Activated CD8-positive, alpha-beta memory T cell treated with anti-CD3 and anti-CD28 coated beads, Interleukin-2, amount 10 ng/mL, durations not matched to agents 7 days and 5 days (primary cell): Measurements from ENCODE around the gene PON2. TPM values are rescaled to one million over a fixed set of nuclear protein-coding genes. Genes with fewer than 3 reads are reported as not detected.

Source experiments
- ATAC-seq: fragments of 150-1000 bp; cut with Tn5 transposase; one replicate; pipeline ENCODE4 v1.10.0; 2021; ENCODE audit warnings: moderate library complexity
- CTCF ChIA-PET: fragments of 350-600 bp; sonication (Branson Sonifier 250); formaldehyde crosslinking; loops from one replicate; lab custom pipeline; 2021; ENCODE audit warnings: antibody characterized with exemption; lab: Charles Lee
- DNase-seq: peaks from one replicate; pipeline ENCODE4 v3.0.0-alpha.2; 2020
- H3K27ac Mint-ChIP-seq: one replicate; pipeline ENCODE4 v1.8.0; 2021; ENCODE audit warnings: mild to moderate bottlenecking, mixed read lengths
- H3K27me3 Mint-ChIP-seq: one replicate; pipeline ENCODE4 v1.8.0; 2021; ENCODE audit warnings: mixed read lengths
- H3K36me3 Mint-ChIP-seq: one replicate; pipeline ENCODE4 v1.8.0; 2021; ENCODE audit warnings: mild to moderate bottlenecking, mixed read lengths
- H3K4me1 Mint-ChIP-seq: one replicate; pipeline ENCODE4 v1.8.0; 2021; ENCODE audit warnings: mixed read lengths
- H3K4me3 Mint-ChIP-seq: one replicate; pipeline ENCODE4 v1.8.0; 2021; ENCODE audit warnings: mild to moderate bottlenecking, moderate library complexity, mixed read lengths
- H3K9me3 Mint-ChIP-seq: one replicate; pipeline ENCODE4 v1.8.0; 2022; ENCODE audit warnings: low read depth, mixed read lengths
- total RNA-seq, 2 experiments: library from RNA; stranded (reverse); gene quantifications; one replicate each; pipeline ENCODE4 v1.2.3, GENCODE V29; 2021

PON2 gene
- total RNA-seq, 2 experiments from 2014 or later = 7.4 to 11.7 TPM

DNA sequence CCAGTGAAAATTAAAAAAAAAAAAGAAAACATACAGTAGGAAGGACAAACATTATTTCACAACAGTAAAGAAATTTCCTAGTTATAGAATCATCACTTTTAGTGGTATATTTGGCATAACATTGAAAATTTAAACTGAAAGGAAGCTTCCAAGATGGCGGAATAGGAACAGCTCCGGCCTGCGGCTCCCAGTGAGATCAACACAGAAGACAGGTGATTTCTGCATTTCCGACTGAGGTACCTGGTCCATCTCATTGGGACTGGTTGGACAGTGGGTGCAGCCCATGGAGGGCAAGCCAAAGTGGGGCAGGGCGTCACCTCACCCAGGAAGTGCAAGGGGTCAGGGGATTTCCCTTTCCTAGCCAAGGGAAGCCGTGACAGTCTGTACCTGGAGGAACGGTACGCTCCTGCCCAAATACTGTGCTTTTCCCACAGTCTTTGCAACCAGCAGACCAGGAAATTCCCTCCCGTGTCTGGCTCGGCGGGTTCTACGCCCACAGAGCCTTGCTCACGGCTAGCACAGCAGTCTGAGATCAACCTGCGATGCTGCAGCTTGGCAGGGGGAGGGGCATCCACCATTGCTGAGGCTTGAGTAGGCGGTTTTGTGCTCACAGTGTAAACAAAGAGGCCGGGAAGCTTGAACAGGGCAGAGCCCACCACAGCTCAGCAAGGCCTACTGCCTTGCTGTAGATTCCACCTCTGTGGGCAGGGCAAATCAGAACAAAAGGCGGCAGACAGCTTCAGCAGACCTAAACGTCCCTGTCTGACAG lies 58.0 kb downstream of the PON2 start:
- H3K27ac Mint-ChIP-seq = no peak overlapping the region
- DNase-seq (no peak), ATAC-seq (no peak)
- no peaks in the 10 kb centered on the region for H3K27me3 Mint-ChIP-seq
- no peaks in the 10 kb centered on the region for H3K36me3 Mint-ChIP-seq
- H3K4me1 Mint-ChIP-seq = no peaks in the 10 kb centered on the region
- H3K9me3 Mint-ChIP-seq = peaks cover 3% of the 10 kb centered on the region
- CTCF ChIA-PET = no interaction called here
- H3K4me3 Mint-ChIP-seq = no peak overlapping the region

DNA sequence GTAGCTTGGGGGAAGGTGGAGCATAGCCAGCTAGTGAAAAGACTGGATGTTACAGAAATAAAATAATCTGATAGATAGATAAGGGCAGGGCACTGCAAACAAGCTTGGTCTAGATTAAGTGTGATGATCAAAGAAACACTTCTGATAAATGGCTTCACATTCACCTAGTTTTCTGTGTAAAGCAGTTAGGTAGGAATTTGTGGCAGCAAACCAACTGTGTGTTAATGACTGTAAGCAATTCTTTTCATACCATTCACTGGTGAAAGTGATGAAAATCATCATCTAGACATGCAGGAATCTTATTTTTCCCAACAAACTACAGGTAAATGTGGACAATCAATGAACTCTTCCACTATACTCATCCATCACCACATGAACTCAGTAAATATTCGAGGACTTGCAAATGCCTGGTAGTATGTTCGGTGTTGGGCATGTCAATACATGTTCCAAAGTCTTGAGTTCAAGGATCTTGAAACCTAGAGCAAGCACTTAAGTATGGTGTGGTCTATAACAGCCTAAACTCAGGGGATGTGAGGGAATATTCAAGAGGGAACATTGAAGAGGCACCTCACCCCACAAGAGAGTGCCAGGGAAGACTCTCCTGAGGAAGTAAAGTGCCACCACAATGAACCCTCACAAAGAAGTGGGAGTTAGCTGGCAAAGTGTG lies 59.1 kb downstream of the PON2 start:
- Mint-ChIP-seq H3K4me1 (no peaks in the 10 kb centered on the region), H3K9me3 (peaks cover 3% of the 10 kb centered on the region), H3K27me3 (no peaks in the 10 kb centered on the region), H3K27ac (no peak overlapping the region), H3K4me3 (no peak overlapping the region), H3K36me3 (no peaks in the 10 kb centered on the region)
- DNase-seq = no peak
- CTCF ChIA-PET = no interaction called here
- ATAC-seq = no peak

DNA sequence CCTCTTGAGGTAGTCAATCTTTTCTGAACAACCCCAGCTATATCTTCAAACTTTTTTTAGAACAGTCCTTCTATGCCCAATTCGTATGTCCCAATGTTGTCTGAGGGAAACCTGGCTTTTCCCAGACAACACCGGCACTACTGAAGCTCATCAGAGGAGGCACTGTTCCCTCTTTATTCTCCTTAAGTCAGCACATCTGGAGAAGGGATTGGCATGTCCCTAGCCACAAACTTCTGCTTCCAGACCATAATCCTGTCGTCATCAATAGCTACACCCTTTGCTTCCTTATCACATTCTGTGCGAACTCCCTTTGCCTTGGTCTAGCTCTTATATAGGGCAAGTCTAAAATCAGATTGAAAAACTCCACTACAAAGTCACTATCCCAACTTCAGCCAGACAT lies 61.5 kb downstream of the PON2 start:
- ATAC-seq (no peak), DNase-seq (no peak)
- no peak overlapping the region for H3K4me3 Mint-ChIP-seq
- CTCF ChIA-PET = interaction anchor here (0.6 kb wide), 1 partner anchor 924 kb away, joined by 4 read pairs; no protein-coding TSS in a partner anchor
- no peak overlapping the region for H3K27ac Mint-ChIP-seq
- no peaks in the 10 kb centered on the region for H3K27me3 Mint-ChIP-seq
- H3K36me3 Mint-ChIP-seq = no peaks in the 10 kb centered on the region
- H3K4me1 Mint-ChIP-seq = no peaks in the 10 kb centered on the region
- H3K9me3 Mint-ChIP-seq = peaks cover 3% of the 10 kb centered on the region

DNA sequence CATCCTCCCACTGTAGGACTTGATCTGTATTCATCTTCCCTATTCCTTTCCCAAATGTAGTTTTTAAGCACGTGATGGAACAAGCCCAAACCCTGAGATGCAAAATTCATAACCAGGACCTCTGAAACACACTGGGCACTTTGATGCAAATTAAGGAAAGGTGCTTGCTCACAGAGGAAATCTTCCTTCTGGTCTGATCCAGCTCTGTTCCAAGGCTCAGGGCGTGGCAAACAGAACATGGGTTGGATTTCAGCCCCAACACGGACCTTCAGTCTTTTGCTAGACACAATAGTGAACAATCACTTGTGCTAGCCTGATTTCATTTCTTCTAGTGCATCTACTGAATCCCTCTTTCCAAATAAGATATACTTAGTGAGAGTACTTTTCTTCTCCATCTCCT lies 66.6 kb downstream of the PON2 start:
- CTCF ChIA-PET = no interaction called here
- DNase-seq = no peak
- no peak for ATAC-seq
- Mint-ChIP-seq H3K27me3 (peaks cover 9% of the 10 kb centered on the region), H3K4me1 (no peaks in the 10 kb centered on the region), H3K36me3 (no peaks in the 10 kb centered on the region), H3K4me3 (no peak overlapping the region), H3K27ac (no peak overlapping the region), H3K9me3 (no peaks in the 10 kb centered on the region)

DNA sequence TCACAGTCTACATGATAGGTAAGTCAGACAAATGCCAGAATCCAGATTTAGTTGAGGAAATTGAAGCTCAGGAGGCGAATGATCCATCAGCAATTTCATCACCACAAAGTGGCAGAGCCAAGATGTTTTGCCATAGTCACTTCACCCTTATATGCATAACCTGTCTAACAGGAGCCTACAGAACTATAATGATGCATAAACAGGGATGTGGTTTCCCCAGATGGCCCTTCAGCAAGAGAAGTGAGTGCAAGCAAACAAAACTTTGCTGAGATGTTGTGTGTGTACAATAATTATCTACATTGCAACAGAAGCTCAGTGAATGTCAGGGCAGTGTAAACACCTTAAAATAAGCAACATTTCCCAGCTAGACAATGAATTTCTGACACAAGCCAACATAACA lies 67.2 kb downstream of the PON2 start:
- ATAC-seq = no peak
- H3K4me1 Mint-ChIP-seq = no peaks in the 10 kb centered on the region
- no peaks in the 10 kb centered on the region for H3K36me3 Mint-ChIP-seq
- CTCF ChIA-PET = no interaction called here
- no peaks in the 10 kb centered on the region for H3K9me3 Mint-ChIP-seq
- peaks cover 9% of the 10 kb centered on the region for H3K27me3 Mint-ChIP-seq
- DNase-seq = no peak
- no peak overlapping the region for H3K27ac Mint-ChIP-seq
- H3K4me3 Mint-ChIP-seq = no peak overlapping the region

DNA sequence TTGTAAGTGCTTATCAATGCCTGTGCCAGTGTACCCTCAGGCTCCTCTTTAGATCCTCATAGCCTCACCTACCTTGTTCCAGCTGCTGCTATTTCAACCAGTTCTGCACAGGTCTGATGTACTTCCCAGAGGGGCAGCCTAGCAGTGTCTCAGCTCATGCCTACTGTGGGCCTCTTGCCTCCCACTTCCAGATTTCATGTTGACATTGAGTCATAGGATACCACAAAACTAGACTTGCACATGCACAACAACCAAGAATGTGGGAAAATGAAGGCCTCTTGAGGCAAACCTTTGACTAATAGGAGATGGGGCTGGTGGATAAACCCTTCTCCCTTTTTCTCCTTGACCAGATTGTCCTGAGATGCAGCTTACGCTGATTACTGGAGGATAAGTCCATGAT lies 69.7 kb downstream of the PON2 start:
- Mint-ChIP-seq H3K4me3 (no peak overlapping the region), H3K36me3 (no peaks in the 10 kb centered on the region), H3K4me1 (no peaks in the 10 kb centered on the region), H3K9me3 (no peaks in the 10 kb centered on the region), H3K27me3 (peaks cover 9% of the 10 kb centered on the region), H3K27ac (no peak overlapping the region)
- DNase-seq (no peak), ATAC-seq (no peak)
- CTCF ChIA-PET = no interaction called here

DNA sequence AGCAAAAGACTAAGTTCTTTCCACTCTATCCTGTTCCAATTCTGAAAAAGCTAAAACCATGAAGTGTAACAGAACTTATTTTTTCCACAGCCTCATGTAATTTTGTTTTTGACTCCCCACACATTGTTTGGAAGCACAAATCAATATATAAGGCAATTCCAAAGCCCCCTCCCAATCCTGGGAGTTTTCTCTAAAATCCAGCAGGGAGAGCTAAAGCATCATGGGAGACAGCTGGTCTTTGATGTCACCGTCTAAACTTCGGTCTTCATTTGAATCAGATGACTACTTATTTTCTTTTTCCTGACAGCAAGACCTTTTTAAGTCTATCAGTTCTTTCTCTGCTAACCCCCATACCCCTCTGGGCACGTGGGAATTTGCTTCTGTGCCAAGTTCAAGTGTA lies 77.2 kb downstream of the PON2 start:
- CTCF ChIA-PET = no interaction called here
- no peak overlapping the region for H3K27ac Mint-ChIP-seq
- ATAC-seq = no peak
- no peaks in the 10 kb centered on the region for H3K4me1 Mint-ChIP-seq
- no peak for DNase-seq
- H3K36me3 Mint-ChIP-seq = no peaks in the 10 kb centered on the region
- H3K4me3 Mint-ChIP-seq = no peak overlapping the region
- no peaks in the 10 kb centered on the region for H3K27me3 Mint-ChIP-seq
- H3K9me3 Mint-ChIP-seq = no peaks in the 10 kb centered on the region

Other genes with a start within 250 kb of the PON2 start
- gene PON1, start 110.5 kb downstream of the PON2 start, total RNA-seq = not detected
- under 1 TPM in 1 of 2 experiments, not detected in 1; 0.40 TPM for gene PON3, start 38.7 kb downstream of the PON2 start, total RNA-seq
- gene ASB4, start 50.9 kb upstream of the PON2 start, total RNA-seq = not detected
- gene PDK4, start 161.5 kb upstream of the PON2 start, total RNA-seq = not detected